GM13976 (cell line): ENCODE data around the gene CCBE1.

Experiments
- DNase-seq: peaks from one replicate; pipeline ENCODE4 v3.0.0; 2012; ENCODE audit warnings: low spot score
- CTCF ChIP-seq: IDR thresholded peaks from 2 replicates; pipeline ENCODE4 v1.5.1; 2012; ENCODE audit warnings: borderline replicate concordance, mild to moderate bottlenecking; ENCODE audit not compliant: insufficient read depth; ENCODE audit errors: extremely low read depth, missing control alignments, control extremely low read depth
- in situ Hi-C: fragments of 300-500 bp; cut with MboI; formaldehyde crosslinking; loops from one replicate; pipeline ENCODE4 v1.12.0; 2022; ENCODE audit warnings: low sequenced_read_pairs, mixed read lengths, inconsistent platforms; ENCODE audit not compliant: unreplicated experiment

Gene CCBE1

DNA sequence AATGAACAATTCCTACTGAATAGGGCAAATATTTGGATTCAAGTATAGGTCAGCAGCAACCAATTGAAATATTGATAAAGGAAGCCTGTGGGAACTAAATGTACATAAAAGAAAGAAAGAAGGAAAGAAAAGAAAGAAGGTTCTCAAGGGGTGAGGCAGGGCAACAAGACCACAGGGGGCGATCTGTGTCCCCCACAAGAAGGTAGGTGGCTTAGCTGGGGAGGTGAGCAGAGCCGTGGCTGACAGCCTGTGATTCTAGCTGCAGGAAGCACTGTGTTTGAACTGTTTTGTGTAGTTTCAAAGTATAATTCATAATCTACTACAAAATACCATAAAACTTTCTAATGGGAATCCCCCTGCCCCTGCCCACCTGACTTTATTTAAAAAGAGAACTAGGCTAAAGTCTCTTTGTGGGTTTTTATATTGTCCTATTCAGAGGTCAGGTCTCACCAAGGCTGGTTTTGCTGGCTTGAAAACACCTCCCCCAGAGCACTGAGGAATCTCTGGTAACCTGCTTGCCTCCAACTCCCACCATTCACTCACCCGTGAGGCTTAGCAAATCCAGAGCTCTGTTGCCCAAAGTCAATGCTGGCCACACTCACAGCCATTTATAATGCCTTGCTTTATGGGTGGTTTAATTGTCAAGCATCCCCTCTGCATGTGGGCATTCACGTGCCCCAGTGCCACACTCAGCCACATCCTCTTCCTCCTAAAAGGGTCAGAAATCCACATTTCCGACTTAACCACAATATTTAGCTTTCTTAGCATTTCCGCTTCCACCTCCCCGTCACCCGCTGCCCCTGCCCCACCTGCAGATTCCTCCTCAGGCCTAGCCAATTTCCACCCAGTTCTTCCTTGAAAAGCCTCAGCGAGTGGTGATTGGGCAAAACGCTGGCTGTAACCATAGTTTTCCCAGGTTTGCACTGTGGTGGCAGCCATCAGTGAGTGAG lies 301.7 kb downstream of the CCBE1 start:
- TF ChIP-seq CTCF: no peak
- in situ Hi-C loops: no loop called here

DNA sequence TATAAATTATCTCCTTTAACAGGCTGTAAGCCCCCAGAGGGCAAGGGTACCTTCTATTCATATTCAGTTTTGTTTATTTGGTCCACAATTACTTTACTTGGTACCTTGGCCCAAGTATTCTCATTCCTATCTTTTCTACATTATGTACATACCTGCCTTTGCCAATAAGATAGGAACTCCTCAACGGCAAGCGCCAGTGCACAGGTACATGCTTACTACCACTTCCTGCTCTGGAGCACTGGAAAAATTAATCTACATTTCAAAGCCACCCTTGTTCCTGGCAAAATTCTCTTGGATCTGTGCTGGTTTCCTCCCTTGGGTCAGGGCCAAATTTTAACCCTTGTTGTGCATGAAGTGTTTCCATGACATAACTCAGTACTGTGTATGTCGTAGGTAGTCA lies 303.8 kb downstream of the CCBE1 start:
- no peak for TF ChIP-seq CTCF
- no peak for DNase-seq
- in situ Hi-C loops: no loop called here

More for the DNA sequence above, 301.7 kb downstream of the CCBE1 start:
- DNase-seq: no peak

DNA sequence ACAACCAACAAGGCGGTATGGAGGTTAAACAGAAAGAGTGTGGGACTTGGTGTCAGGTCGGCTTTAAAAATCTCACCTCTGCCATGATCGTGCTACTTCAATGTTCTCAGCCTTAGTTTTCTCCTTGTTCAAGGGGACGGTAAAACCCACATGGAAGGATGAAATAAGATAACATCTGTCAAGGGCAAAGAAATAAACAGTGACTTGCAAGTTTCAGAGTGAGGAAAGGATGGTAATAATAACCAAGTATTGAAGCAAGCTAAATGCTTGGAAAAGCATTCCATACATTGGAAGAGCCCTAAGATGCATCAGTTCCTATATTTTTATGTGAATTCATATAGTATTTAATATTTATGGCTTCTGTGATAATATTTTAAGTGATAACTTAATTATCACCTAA lies 308.4 kb downstream of the CCBE1 start:
- no peak for TF ChIP-seq CTCF
- no peak for DNase-seq
- in situ Hi-C loops: no loop called here

GRCh38 chr18:59387687-59388565 lies 309.3 kb downstream of the CCBE1 start:
- no peak for TF ChIP-seq CTCF
- DNase-seq: no peak
- in situ Hi-C loops: no loop called here

- no peak for DNase-seq
- in situ Hi-C loops: no loop called here
- no peak for TF ChIP-seq CTCF
Measured at GRCh38 chr18:59386909-59387686, 310.1 kb downstream of the CCBE1 start.

- no peak for DNase-seq
- in situ Hi-C loops: no loop called here
- TF ChIP-seq CTCF: no peak
Measured at GRCh38 chr18:59385191-59385590, 312.0 kb downstream of the CCBE1 start.
